ENCODE results near the gene NCOA1.
A peak's percentile ranks its signal among the peaks of the same experiment; 100 is the strongest.
"Not testable (repeated sequence)": the region's sequence is repeated elsewhere in the genome, so short reads cannot be mapped to it uniquely, and the experiment has no call there.

The NCOA1 gene

DNA sequence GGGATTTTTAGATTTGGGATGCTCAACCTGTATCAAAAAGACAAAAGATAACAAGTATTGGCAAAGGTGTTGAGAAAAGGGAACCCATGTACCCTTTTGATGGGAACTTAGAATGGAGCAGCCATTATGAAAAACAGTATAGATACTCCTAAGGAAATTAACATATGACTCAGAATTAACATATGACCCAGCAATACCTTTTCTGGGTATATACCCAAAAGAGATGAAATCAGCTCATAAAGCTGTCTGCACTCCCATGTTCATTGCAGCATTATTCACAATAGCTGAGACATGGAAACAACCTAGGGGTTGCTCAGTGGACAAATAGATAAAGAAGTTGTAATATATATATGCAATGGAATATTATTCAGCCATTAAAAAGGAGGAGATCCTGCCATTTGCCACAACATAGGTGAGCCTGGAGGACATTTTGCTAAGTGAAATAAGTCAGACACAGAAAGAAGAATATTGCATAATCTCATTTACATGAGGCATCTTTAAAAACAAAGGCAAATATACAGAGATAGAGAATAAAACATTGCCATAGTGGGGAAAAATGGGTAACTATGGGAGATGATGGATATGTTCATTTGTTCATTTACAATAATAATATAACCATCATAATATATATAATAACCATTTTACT, 160.1 kb downstream of the NCOA1 start:
- no peak for DNase-seq

DNA sequence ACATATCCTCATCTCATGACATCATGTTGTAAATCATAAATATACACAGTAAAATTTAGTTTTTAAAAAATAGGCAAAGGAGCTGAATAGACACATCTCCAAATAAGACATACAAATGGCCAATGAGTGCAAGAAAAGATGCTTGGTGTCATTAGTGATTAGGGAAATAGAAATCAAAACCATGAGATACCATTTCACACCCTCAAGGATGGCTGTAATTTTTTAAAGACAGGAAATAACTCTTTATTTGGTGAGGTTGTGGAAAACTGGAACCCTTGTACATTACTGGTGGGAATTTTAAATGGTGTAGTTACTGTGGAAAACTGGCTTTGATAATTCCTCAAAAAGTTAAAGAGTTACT, 160.6 kb downstream of the NCOA1 start:
- no peak for DNase-seq

DNA sequence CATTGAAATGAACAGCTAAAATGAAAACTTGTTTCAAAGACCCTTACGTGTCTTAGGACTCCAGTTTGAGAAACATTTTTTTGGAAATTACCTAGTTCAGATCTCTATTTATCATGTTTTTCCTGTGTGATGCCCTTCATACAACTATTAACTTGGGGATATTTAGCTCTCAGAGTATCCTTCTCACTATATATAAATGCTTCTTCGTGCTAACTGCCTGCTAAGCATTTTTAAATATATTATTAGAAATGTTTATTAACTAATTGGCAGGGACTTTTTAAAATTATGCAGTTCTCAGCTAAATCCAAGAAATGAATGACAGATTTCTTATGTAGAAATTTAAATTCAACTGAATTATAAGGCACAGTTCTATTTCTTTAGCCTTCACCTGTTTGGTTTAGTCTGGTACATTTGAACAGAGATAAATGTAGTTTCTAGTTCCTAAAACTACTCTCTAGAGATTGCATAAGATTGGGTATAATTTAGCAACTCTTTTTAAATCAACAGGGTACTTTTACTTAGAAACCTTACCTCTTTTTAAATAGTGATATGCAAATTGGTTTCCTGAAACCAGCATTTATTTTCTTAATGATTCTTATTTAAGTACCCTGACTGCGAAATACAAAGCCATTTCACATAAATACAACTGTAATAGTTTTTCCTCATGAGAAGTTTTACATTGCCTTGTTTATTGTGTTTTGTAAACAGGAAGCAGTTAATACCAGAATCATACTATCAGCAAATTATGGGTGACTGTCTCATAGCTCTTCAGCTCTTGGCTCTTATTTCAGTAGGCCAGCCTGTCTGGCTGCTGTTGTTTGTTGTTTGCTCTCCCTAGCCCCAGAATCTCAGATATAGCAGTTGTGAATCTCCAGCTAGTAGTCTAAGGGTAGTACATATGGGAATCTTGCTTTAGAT, 161.5 kb downstream of the NCOA1 start:
- DNase-seq = peak; percentile 8

DNA sequence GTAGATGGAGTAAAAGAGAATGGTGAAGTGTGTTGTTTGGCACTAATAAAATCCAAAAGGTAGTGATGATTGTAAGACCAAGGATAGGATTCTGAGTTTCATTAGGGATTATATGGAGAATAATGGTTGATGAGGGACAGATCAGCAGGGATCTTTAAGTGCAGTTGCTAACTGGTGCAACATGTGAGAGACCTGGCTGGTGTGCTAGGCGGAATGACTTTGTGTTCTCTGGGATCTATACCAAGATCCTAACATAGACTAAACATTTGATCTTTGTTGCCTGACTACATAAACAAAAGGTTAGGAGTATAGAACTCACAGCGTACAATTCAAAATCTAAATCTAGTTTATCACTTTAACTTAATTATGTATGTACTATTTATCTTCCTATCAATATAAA, 166.8 kb downstream of the NCOA1 start:
- DNase-seq = no peak

DNA sequence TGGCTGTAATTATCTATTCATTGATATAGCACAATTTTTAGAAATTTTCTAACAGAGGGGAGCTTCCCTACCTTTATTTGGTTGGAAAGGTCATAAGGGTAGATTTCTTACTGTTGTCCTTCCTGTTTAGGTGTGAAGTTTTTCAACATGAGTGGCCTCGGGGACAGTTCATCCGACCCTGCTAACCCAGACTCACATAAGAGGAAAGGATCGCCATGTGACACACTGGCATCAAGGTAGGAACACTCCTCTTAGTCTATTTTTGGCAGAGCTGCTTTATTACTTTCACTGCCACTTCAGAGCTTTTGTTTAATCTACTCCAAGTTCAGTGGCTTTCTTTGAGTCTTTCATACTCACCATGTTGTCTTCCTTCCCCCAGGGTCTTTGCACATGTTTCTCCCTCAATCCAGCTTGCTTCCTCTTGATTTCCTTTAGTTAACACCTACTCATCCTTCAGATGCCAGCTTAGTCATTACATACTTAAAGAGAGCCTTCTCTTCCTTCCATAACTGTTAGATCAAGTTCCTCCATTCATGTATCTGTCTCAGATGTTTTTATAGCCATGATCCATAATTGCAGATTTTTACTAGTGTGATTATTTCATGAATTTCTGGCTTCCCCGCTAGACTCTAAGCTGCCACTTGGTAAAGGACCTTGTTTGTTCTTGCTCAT, 167.6 kb downstream of the NCOA1 start:
- no peak for DNase-seq

DNA sequence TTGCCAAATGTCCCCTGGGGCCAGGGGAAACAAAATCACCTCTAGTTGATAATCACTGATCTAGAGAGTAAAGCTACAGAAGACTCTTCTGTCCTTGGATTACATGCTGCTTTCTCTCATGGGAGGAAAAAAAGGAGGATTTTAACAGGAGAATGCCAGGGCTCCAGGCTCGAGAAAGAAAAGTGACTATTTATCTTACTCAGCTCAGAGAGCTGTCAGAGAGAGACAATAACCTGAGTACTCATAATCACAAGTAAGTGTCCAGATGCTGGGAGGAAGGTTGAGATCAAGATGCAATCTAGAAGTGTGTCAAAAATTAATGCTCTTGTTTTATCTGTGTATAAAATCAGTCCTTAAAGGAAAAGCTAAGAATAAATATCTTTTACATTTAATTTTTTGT, 168.8 kb downstream of the NCOA1 start:
- no peak for DNase-seq

DNA sequence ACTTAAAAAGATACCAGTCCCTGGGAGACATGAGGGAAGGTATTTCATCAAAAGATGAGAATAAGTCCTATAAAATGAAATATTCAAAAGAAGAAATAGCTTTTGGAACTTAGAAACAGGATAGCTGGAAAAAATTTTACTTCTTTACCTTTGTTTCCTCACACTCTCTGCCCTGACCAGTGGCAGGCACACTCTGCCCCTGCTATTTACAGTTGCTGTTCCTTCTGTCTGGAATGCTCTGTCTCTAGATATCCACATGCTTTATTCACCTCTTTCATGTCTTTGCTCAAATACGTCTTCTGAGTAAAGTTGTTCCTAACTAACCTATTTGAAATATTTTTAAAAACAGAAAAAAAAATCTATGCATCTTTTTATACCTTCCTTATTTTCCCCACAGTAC, 176.5 kb downstream of the NCOA1 start:
- no peak for DNase-seq

DNA sequence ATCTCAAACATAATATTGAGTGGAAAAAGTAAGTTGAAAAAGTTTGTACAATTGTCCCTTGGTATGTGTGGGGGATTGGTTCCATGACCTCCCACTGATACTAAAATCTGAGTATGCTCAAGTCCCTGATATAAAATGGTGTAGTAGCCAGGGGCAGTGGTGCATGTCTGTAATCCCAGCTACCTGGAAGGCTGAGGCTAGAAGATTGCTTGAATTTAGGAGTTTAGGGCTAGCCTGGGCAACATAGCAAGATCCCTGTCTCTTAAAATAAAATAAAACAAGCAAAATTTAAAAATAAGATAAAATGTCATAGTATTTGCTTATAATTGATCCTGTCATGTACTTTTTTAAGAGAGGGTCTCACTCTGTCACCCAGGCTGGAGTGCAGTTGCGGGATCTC, 180.2 kb downstream of the NCOA1 start:
- no peak for DNase-seq

DNA sequence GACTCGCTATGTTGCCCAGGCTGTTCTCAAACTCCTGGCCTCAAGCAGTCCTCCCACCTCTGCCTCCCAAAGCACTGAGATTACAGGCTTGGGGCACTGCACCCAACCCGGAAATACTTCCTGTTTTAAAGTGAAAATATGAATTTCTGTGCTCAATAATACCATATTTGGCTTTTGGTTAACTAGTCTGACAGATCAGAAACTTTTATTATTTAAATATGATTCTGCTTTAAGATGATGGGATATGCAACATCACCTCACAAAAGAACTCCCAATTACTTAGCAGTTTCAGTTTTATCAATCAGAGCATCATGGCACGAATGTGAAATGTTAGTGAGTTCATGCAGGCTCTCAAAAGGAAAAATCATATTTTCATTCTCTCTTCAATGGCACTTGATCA, 181.5 kb downstream of the NCOA1 start:
- no peak for DNase-seq

DNA sequence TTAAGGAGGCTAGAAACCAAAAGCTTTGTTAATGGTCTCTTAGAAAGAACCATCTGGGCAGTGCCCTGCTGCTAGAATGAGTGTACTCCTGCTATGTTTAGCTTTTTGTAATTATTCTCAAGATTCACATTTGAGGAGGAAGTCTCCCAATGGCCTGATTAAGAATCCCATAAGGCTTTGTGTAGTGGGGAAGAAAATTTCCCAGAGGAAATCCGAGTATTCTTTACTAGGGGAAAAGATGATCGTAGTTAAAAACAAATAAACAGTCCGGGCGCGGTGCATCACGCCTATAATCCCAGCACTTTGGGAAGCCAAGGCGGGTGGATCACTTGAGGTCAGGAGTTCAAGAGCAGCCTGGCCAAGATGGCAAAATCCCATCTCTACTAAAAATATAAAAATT, 184.3 kb downstream of the NCOA1 start:
- no peak for DNase-seq

DNA sequence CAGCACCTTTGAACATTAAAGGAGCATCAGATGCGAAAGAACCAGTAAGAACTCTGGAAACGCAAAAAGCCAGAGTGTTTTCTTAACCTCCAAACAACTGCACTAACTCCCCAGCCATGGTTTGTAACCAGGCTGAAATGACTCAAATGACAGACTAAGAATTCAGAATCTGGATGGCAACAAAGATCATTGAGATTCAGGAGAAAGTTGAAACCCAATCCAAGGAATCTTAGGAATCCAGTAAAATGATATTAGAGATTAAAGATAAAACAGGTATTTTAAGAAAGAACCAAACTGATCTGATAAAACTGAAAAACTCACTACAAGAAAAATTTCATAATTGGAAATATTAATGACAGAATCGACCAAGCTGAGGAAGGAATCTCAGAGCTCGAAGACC, 185.4 kb downstream of the NCOA1 start:
- DNase-seq = no peak

DNA sequence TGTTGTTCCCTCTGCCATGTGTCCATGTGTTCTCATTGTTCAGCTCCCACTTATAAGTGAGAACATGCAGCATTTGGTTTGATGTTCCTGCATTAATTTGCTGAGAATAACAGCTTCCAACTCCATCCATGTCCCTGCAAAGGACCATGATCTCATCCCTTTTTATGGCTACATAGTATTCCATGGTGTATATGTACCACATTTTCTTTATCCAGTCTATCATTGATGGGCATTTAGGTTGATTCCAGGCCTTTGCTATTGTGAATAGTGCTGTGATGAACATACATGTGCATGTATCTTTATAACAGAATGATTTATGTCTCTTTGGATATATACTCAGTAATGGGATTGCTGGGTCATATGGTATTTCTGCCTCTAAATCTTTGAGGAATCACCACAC, 187.0 kb downstream of the NCOA1 start:
- DNase-seq = not testable (repeated sequence)

DNA sequence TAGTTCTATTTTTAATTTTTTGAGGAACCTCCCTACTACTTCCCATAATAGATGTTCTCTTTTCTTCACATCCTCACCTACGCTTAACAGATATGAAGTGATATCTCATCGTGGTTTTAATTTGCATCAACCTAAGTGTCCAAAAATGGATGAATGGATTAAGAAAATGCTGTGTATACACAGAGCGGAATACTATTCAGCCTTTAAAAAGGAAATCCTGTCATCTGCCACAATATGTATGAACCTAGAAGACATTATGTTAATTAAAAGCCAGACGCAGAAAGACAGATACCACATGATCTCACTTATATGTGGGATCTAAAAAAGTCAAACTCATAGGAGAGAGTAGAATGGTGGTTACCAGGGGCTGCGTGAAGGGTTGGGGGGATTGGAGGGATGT, 189.1 kb downstream of the NCOA1 start:
- DNase-seq = no peak

DNA sequence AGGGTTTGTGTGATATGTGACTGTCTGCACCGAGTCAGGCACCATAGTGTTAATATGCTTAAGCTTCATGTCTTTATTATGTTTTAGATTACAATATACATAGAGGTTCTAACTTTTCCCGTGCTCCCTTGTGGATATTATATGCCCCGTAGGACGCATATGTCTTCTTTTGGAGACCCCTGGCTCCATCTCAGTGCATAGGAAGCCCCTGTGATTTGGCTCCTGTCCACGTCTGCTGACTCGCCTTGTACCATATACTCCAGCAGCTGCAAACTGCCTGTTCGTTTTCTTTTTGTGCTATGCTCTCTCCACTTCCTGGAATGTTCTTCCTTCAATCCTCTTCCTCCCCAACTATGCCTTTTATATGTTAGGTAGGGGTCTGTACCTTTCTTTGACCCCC, 191.2 kb downstream of the NCOA1 start:
- no peak for DNase-seq

DNA sequence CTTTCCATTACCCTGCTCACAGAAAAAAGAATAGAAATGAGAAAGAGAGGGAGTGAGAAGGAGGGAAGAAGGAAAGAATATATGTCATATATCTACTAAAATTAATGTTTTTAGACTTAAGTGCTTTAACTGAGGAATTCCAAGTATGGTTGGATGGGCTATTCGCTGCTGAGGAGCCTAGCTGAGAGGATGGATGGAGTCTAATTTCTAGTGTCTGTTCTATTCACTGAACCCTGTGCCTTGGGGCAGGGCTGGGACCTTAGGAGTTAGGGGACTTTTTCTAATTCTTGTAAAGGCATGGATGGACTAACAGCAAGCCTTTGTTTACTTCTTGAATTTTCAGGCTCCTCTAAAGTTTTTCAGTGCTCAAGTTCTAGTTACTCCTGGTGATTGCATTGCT, 192.4 kb downstream of the NCOA1 start:
- no peak for DNase-seq

DNA sequence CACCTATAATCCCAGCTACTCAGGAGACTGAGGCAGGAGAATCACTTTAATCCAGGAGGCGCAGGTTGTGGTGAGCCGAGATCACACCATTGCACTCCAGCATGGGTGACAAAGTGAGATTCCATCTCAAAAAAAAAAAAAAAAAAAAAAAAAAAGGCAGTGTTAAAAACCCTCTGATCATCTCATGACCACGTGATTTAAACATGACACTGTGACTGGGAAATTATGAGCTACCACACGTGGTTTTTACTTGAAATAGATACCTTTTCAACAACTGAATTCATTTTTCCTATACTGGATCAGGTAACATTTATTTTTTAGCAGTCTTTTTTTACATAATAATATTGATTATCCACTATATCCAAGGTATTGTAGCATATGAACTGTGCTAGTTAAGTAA, 199.5 kb downstream of the NCOA1 start:
- DNase-seq = no peak

DNA sequence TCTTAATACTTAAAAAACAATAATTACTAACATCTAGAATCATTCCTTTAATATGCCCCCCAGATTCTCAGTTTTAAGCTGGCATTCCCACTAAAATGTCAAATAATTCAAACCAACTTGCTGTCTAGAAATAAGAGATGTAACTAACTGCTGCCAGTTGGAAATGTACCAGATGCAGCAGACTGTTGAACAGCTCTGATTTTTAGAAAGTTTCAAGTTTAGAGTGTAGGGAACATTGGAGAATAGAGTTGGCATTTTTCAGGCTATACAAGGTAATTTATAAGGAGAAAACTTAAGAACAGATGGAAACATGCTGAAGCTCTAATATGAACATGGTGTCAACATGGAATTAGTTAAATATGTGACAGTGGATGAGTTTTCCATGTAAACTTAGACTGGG, 200.8 kb downstream of the NCOA1 start:
- DNase-seq = no peak

DNA sequence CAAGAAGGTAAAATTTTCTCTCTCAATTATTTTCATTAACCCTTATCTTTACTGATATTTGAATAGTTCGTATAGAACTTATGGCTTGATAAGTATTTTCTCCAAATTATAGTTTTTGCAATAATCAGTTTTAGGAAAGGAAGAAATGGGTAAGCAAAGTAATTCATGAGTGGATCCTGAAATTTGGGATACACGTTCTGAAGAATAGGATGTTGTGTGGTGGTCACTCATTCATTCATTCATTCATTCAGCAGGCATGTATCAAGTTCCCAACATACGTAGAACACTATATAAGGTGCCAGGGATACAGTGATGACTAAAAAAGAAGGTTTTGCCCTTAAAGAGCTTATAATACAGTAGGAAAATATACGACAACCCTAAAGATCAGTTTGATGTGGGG, 206.7 kb downstream of the NCOA1 start:
- DNase-seq = no peak

DNA sequence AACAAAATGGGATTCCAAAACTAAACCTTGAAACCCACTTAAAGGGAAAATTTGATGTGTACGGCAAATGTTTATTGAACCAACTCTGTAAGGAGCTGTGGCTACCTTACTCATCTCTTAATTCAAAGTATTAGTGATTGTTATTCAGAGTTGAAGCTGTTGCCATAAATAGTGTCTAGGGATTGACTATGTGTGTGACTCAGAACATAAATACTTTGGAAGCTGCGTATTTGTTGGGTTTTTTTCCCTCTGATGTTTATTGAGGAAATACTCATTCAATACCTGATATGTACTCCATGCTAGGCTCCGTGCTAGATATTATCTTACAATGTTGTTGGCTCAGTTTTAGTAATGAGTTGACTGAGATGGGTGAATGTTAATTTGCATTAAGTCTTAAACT, 211.7 kb downstream of the NCOA1 start:
- no peak for DNase-seq

DNA sequence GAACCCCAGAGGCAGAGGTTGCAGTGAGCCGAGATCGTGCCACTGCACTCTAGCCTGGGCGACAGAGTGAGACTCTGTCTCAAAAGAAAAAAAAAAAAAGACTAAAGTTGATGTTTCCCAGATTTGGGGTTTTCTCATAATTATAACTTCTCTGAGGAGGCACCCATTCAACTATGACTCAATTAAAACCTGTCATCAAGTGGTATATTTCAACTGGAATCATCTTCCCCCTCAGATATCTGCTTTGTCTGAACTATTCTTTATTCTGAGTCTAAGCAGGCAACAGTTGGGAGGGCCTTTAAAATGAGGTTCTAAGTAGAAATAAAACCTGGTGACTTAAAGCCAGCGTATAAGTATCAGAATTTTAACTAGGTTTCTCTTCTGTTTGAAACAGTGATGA, 213.6 kb downstream of the NCOA1 start:
- no peak for DNase-seq

DNA sequence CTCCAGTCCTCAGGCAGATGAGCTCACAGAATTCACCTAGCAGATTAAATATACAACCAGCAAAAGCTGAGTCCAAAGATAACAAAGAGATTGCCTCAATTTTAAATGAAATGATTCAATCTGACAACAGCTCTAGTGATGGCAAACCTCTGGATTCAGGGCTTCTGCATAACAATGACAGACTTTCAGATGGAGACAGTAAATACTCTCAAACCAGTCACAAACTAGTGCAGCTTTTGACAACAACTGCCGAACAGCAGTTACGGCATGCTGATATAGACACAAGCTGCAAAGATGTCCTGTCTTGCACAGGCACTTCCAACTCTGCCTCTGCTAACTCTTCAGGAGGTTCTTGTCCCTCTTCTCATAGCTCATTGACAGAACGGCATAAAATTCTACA, 216.1 kb downstream of the NCOA1 start:
- no peak for DNase-seq

DNA sequence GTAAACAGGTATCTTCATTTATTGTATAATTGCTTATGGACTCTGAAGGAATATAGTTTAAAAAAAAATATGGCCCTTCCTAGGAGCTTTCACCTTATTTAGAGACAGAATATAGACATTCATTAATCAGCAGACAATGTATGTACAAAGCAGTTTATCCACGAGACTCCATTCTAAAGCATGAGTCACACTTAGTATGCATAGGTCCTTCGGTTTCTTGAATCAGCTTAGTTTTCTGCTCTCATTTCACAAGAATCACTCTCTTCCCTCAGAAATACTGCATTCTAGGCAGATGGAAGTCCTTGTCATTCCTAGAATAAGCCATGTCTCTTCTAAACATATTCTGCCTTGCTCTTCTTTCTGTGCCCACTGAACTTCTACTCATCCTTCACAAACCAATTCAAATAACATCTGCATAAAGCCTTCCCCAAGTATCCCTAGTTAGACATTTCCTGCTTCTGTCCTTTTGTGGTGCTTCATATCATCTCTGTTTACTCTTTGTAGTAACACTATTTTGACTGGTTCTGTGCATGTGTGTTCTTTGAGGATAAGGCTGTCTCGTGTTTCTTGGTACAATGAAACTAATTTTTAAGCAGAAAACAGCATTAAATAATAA, 217.6 kb downstream of the NCOA1 start:
- no peak for DNase-seq

DNA sequence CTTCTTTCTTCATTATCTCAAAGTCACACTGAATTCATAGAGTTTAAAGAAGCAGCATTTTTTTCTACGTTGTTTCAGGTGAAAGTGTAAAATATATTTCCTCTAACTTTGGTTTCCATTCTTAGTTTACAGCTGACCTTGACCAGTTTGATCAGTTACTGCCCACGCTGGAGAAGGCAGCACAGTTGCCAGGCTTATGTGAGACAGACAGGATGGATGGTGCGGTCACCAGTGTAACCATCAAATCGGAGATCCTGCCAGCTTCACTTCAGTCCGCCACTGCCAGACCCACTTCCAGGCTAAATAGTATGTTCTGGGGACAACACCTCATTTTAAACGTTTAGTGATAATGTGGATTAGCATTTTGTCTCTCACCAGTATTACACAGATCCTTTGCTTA, 219.8 kb downstream of the NCOA1 start:
- no peak for DNase-seq

DNA sequence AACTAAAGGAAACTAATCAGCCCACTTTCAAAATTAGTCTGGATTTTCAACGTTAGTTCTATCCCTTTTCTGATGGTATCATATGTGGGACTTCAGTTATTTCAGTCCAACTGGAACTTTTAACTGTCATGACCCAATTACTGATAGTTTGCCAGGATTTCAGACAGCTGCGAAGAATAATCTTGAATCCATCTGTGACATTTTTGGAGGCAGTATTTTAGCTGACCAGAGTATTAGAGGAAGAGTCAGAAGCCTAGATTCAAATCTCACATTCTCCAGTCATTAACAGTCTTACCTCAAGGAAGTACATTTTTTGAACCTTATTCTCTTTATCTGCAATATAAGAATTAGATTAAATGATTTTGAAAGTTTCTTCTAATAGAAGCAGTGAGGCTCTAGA, 220.8 kb downstream of the NCOA1 start:
- no peak for DNase-seq
